ENCODE measurements around the gene GPR137C. TPM values are rescaled to one million over a fixed set of nuclear protein-coding genes. Genes with fewer than 3 reads are reported as not detected.

The GPR137C gene
- total RNA-seq, 4 donors from 2014 or later, result 0.22 to 1.2 (median 0.71) TPM

- Histone ChIP-seq H3K36me3 (peaks cover 0 to 20% (median 0%) of the 10 kb centered on the region in 3 donors), H3K4me1 (no peaks in the 10 kb centered on the region), H3K27me3 (no peaks in the 10 kb centered on the region), H3K4me3 (no peak overlapping the region), H3K9me3 (no peaks in the 10 kb centered on the region), H3K27ac (no peak overlapping the region)
- TF ChIP-seq CTCF (IDR thresholded peaks at IDR 0.05) (no peak), EP300 (IDR thresholded peaks at IDR 0.05) (no peak), POLR2A (IDR thresholded peaks at IDR 0.05) (no peak)
- DNase-seq (ENCODE audit: low spot score in 2 of 2), result no peak
These were observed 29.9 kb upstream of the GPR137C start for GRCh38 chr14:52522581-52523345.

GRCh38 chr14:52527052-52527451, 25.6 kb upstream of the GPR137C start:
- Histone ChIP-seq H3K4me3 (no peak overlapping the region), H3K27ac (no peak overlapping the region), H3K36me3 (peaks cover 0 to 19% (median 0%) of the 10 kb centered on the region in 3 donors), H3K27me3 (no peaks in the 10 kb centered on the region), H3K9me3 (no peaks in the 10 kb centered on the region), H3K4me1 (no peaks in the 10 kb centered on the region)
- no peak for DNase-seq (ENCODE audit: low spot score in 2 of 2)
- WGBS, 2 donors, result 80 to 87% methylated on average over 4 of the region's 4 CpGs
- no peak for TF ChIP-seq POLR2A (IDR thresholded peaks at IDR 0.05)
- TF ChIP-seq CTCF (IDR thresholded peaks at IDR 0.05), result no peak
- no peak for TF ChIP-seq EP300 (IDR thresholded peaks at IDR 0.05)

GRCh38 chr14:52531481-52531880, 21.2 kb upstream of the GPR137C start:
- Histone ChIP-seq H3K9me3 (no peaks in the 10 kb centered on the region), H3K27ac (no peak overlapping the region), H3K4me3 (no peak overlapping the region), H3K27me3 (no peaks in the 10 kb centered on the region), H3K36me3 (peaks cover 0 to 51% (median 0%) of the 10 kb centered on the region in 3 donors), H3K4me1 (no peaks in the 10 kb centered on the region)
- no peak for DNase-seq (ENCODE audit: low spot score in 2 of 2)
- TF ChIP-seq POLR2A (IDR thresholded peaks at IDR 0.05), result no peak
- no peak for TF ChIP-seq CTCF (IDR thresholded peaks at IDR 0.05)
- TF ChIP-seq EP300 (IDR thresholded peaks at IDR 0.05), result no peak

- TF ChIP-seq EP300 (IDR thresholded peaks at IDR 0.05) (no peak), POLR2A (IDR thresholded peaks at IDR 0.05) (no peak), CTCF (IDR thresholded peaks at IDR 0.05) (no peak)
- H3K9me3 ChIP-seq, result no peaks in the 10 kb centered on the region
- WGBS, 2 donors, result 88 to 91% methylated on average over 3 of the region's 3 CpGs
These were observed 16.4 kb upstream of the GPR137C start for GRCh38 chr14:52536269-52536668.

GRCh38 chr14:52538623-52539022, 14.0 kb upstream of the GPR137C start:
- TF ChIP-seq EP300 (IDR thresholded peaks at IDR 0.05) (no peak), POLR2A (IDR thresholded peaks at IDR 0.05) (no peak), CTCF (IDR thresholded peaks at IDR 0.05) (no peak)
- WGBS, 2 donors, result 70 to 71% methylated on average over 2 of the region's 2 CpGs
- Histone ChIP-seq H3K36me3 (peaks cover 0 to 59% (median 0%) of the 10 kb centered on the region in 3 donors), H3K4me1 (no peaks in the 10 kb centered on the region), H3K9me3 (no peaks in the 10 kb centered on the region), H3K27ac (no peak overlapping the region), H3K27me3 (no peaks in the 10 kb centered on the region), H3K4me3 (no peak overlapping the region)
- DNase-seq (ENCODE audit: low spot score in 2 of 2), result no peak

More at GRCh38 chr14:52536269-52536668, 16.4 kb upstream of the GPR137C start:
- no peaks in the 10 kb centered on the region for H3K4me1 ChIP-seq
- no peak overlapping the region for H3K4me3 ChIP-seq
- no peaks in the 10 kb centered on the region for H3K27me3 ChIP-seq
- H3K27ac ChIP-seq, result no peak overlapping the region
- no peak for DNase-seq (ENCODE audit: low spot score in 2 of 2)
- H3K36me3 ChIP-seq, result peaks cover 0 to 73% (median 0%) of the 10 kb centered on the region in 3 donors

Data from tibial nerve (tissue), 4 donors.